Keratinocyte (primary cell): ENCODE data around the gene HSF4.

Experiments used
- CTCF ChIP-seq, 3 experiments: IDR thresholded peaks in 1 of 3; conservative IDR thresholded peaks in 1 of 3; optimal IDR thresholded peaks in 1 of 3; 2 replicates in 2 of 3; 3 replicates in 1 of 3; pipeline versions ENCODE3 to v1.5.1; 2011; ENCODE audit warnings: low read length in 3 of 3, mild to moderate bottlenecking in 3 of 3, moderate library complexity in 2 of 3, control low read depth in 1 of 3, inconsistent platforms in 1 of 3; ENCODE audit not compliant: insufficient read depth in 2 of 3; ENCODE audit errors: extremely low read depth in 1 of 3
- EZH2 ChIP-seq: IDR thresholded peaks from one replicate; pipeline ENCODE4 v1.6.1; 2012; ENCODE audit warnings: inconsistent platforms, mild to moderate bottlenecking, low read length, moderate library complexity

- TF ChIP-seq CTCF (optimal IDR thresholded peaks at IDR 0.05 in 1 of 3, IDR thresholded peaks at IDR 0.05 in 1 of 3, conservative IDR thresholded peaks at IDR 0.05 in 1 of 3; ENCODE audit: extremely low read depth in 1 of 3, insufficient read depth in 2 of 3, low read length in 3 of 3) (no peak), EZH2 (no peak)
Observed at GRCh38 chr16:67114793-67115192, 49.8 kb upstream of the HSF4 start.
